Activated naive CD8-positive, alpha-beta T cell treated with anti-CD3 and anti-CD28 coated beads, Interleukin-2, amount 50 U/mL, for 24 hours (primary cell): Measurements from ENCODE around the gene EIF4H.

Source experiments
- ATAC-seq: fragments of 150-1000 bp; cut with Tn5 transposase; one replicate; pipeline ENCODE4 v1.10.0; 2021
- DNase-seq: peaks from one replicate; pipeline ENCODE4 v3.0.0; 2021
- H3K27ac Mint-ChIP-seq: one replicate; pipeline ENCODE4 v1.8.0; 2021; ENCODE audit warnings: mild to moderate bottlenecking, mixed read lengths
- H3K27me3 Mint-ChIP-seq: one replicate; pipeline ENCODE4 v1.8.0; 2021; ENCODE audit warnings: mixed read lengths
- H3K36me3 Mint-ChIP-seq: one replicate; pipeline ENCODE4 v1.8.0; 2021; ENCODE audit warnings: low read depth, mixed read lengths
- H3K4me1 Mint-ChIP-seq: one replicate; pipeline ENCODE4 v1.8.0; 2021; ENCODE audit warnings: mixed read lengths
- H3K4me3 Mint-ChIP-seq: one replicate; pipeline ENCODE4 v1.8.0; 2021; ENCODE audit warnings: mild to moderate bottlenecking, moderate library complexity, mixed read lengths
- H3K9me3 Mint-ChIP-seq: one replicate; pipeline ENCODE4 v1.8.0; 2021; ENCODE audit warnings: mixed read lengths

EIF4H gene

GRCh38 chr7:74173866-74174605 lies at the start of gene EIF4H:
TSS of gene EIF4H (plus strand) at chr7:74174356. CDS start at chr7:74174384, 28 bp downstream.
- H3K36me3 Mint-ChIP-seq = peaks cover 28% of the 10 kb centered on the region
- peak within 1 kb of the TSS; percentile 92 for H3K27ac Mint-ChIP-seq
- DNase-seq (peak; percentile 98), ATAC-seq (peak; percentile 87)
- no peaks in the 10 kb centered on the region for H3K9me3 Mint-ChIP-seq
- no peaks in the 10 kb centered on the region for H3K27me3 Mint-ChIP-seq
- peaks cover 47% of the 10 kb centered on the region for H3K4me1 Mint-ChIP-seq
- H3K4me3 Mint-ChIP-seq = peak within 1 kb of the TSS; percentile 92

GRCh38 chr7:74126220-74126880 lies 47.8 kb upstream of the EIF4H start:
- Mint-ChIP-seq H3K27ac (no peak overlapping the region), H3K4me1 (no peaks in the 10 kb centered on the region), H3K4me3 (no peak overlapping the region), H3K36me3 (peaks cover 2% of the 10 kb centered on the region), H3K9me3 (no peaks in the 10 kb centered on the region), H3K27me3 (no peaks in the 10 kb centered on the region)
- no peak for ATAC-seq
- no peak for DNase-seq

DNA sequence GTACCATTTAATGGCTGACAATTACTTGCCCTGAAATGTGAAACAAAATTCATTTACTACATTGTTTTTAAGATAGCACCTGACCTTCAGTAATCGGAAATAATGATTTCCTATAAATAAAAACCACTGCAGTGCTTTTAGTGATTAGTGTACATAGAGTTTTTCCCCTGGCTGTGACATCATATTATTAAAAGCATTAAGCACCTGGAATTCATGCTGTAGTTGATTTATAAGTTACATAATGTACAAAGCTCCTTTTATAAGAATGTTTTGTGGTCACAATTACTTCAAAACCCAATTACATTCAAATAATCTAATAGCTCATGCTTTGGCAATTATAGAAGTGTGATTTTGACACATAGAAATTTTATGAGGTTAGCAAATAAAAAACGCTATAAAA lies 44.3 kb upstream of the EIF4H start:
- ATAC-seq = no peak
- H3K27ac Mint-ChIP-seq = no peak overlapping the region
- no peaks in the 10 kb centered on the region for H3K9me3 Mint-ChIP-seq
- peaks cover 3% of the 10 kb centered on the region for H3K4me1 Mint-ChIP-seq
- H3K36me3 Mint-ChIP-seq = no peaks in the 10 kb centered on the region
- no peak for DNase-seq
- no peak overlapping the region for H3K4me3 Mint-ChIP-seq
- no peaks in the 10 kb centered on the region for H3K27me3 Mint-ChIP-seq

DNA sequence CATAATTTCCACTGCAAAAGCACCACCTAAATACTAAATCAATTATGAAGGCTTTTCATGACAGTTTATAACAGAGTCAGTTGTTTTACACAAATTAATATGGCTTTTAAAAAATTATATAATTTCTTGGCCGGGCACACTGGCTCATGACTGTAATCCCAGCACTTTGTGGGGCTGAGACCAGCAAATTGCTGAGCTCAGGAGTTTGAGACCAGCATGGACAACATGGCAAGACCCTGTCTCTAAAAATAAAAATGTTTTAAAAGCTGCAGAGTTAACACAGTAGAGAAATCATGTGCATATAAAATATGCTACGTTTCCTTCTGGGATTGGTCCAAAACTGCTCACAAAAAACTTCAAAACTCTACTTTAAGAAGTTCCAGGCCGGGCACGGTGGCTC lies 43.6 kb upstream of the EIF4H start:
- no peaks in the 10 kb centered on the region for H3K27me3 Mint-ChIP-seq
- H3K36me3 Mint-ChIP-seq = no peaks in the 10 kb centered on the region
- peaks cover 3% of the 10 kb centered on the region for H3K4me1 Mint-ChIP-seq
- no peak overlapping the region for H3K27ac Mint-ChIP-seq
- no peak for DNase-seq
- no peak for ATAC-seq
- no peaks in the 10 kb centered on the region for H3K9me3 Mint-ChIP-seq
- H3K4me3 Mint-ChIP-seq = no peak overlapping the region

GRCh38 chr7:74134117-74134620 lies 40.0 kb upstream of the EIF4H start:
- peak overlapping the region; percentile 60 for H3K27ac Mint-ChIP-seq

GRCh38 chr7:74138334-74138867 lies 35.8 kb upstream of the EIF4H start:
- Mint-ChIP-seq H3K36me3 (no peaks in the 10 kb centered on the region), H3K4me1 (peaks cover 7% of the 10 kb centered on the region), H3K27ac (no peak overlapping the region), H3K9me3 (no peaks in the 10 kb centered on the region), H3K4me3 (no peak overlapping the region), H3K27me3 (no peaks in the 10 kb centered on the region)
- ATAC-seq (no peak), DNase-seq (no peak)

More at GRCh38 chr7:74134117-74134620, 40.0 kb upstream of the EIF4H start:
- peaks cover 3% of the 10 kb centered on the region for H3K4me1 Mint-ChIP-seq
- H3K9me3 Mint-ChIP-seq = no peaks in the 10 kb centered on the region
- ATAC-seq (peak; percentile 59), DNase-seq (peak; percentile 9)
- H3K27me3 Mint-ChIP-seq = no peaks in the 10 kb centered on the region
- H3K36me3 Mint-ChIP-seq = no peaks in the 10 kb centered on the region
- H3K4me3 Mint-ChIP-seq = no peak overlapping the region

DNA sequence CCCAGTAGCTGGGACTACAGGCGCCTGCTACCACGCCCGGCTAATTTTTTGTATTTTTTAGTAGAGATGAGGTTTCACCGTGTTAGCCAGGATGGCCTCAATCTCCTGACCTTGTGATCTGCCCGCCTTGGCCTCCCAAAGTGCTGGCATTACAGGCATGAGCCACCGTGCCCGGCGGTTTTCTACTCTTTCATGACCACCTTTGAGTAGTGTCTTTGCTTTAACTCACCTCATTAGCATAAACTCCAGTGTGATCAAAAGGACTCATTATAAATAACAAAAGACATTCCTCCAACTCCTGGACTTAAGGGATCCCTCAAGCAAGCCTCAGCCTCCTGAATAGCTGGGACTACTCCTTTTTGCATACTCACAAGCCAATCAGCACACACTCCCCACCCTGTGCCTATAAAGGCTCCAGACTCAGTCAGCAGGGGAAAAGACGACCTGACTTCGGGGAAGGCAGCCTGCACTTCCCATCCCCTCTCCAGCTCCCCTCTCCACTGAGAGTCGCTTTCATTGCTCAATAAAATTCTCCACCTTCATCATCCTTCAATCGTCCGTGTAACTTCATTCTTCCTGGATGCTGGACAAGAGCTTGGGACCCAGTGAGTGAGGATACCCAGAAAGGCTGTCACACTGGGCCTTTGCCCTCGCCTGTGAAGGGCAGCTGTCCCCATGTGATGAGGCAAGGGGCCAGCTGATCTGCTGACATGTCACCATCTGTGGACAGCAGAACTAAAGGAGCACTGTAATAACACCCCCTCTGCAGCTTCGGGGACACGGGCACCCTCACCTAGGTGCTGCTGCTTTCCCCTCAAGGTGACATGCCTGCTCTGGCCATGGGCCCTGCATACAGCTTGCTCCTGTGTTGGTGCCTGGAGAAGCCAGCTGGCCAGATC lies 35.0 kb upstream of the EIF4H start:
- DNase-seq (no peak), ATAC-seq (no peak)
- H3K4me1 Mint-ChIP-seq = peaks cover 6% of the 10 kb centered on the region
- no peaks in the 10 kb centered on the region for H3K36me3 Mint-ChIP-seq
- no peak overlapping the region for H3K4me3 Mint-ChIP-seq
- no peaks in the 10 kb centered on the region for H3K9me3 Mint-ChIP-seq
- no peak overlapping the region for H3K27ac Mint-ChIP-seq
- no peaks in the 10 kb centered on the region for H3K27me3 Mint-ChIP-seq

DNA sequence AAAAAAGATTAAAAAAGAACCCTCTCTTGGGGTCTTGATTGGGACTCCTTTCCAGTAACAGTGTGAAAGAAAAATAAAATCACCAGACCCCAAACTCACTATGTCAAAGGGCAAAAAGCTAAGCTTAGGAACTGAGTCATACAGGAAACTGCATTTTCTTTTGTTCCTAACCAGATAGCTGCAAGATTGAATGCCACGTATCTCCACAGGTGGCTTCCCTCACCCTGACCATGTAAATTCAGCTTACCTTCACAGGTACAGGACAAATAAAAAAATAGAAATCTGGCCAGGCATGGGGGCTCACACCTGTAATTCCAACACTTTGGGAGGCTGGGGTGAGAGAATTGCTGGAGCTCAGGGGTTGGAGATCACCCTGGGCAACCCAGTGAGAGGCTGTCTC lies 32.5 kb upstream of the EIF4H start:
- H3K36me3 Mint-ChIP-seq = no peaks in the 10 kb centered on the region
- peak; percentile 78 for ATAC-seq
- peaks cover 2% of the 10 kb centered on the region for H3K27me3 Mint-ChIP-seq
- peaks cover 4% of the 10 kb centered on the region for H3K4me1 Mint-ChIP-seq
- H3K4me3 Mint-ChIP-seq = peak overlapping the region; percentile 29
- no peak overlapping the region for H3K27ac Mint-ChIP-seq
- no peak for DNase-seq
- no peaks in the 10 kb centered on the region for H3K9me3 Mint-ChIP-seq

DNA sequence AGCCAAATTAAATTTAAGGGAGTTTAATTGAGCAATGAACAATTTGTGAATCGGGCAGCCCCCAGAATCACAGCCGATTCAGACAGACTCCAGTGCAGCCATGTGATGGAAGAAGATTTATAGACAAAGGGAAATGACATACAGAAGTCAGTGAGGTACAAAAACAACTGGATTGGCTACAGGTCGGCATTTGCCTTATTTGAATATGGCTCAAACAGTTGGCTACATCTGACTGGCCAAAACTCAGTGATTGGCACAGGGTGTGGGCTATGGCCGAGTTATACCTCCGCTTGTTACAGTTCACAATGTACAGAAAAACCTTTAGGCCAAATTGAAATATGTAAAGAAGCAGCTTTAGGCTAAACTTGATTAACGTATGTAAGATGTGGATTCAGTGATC lies 30.8 kb upstream of the EIF4H start:
- H3K4me3 Mint-ChIP-seq = no peak overlapping the region
- H3K4me1 Mint-ChIP-seq = peaks cover 4% of the 10 kb centered on the region
- no peaks in the 10 kb centered on the region for H3K9me3 Mint-ChIP-seq
- no peak overlapping the region for H3K27ac Mint-ChIP-seq
- peaks cover 2% of the 10 kb centered on the region for H3K27me3 Mint-ChIP-seq
- no peak for ATAC-seq
- no peaks in the 10 kb centered on the region for H3K36me3 Mint-ChIP-seq
- DNase-seq = no peak

DNA sequence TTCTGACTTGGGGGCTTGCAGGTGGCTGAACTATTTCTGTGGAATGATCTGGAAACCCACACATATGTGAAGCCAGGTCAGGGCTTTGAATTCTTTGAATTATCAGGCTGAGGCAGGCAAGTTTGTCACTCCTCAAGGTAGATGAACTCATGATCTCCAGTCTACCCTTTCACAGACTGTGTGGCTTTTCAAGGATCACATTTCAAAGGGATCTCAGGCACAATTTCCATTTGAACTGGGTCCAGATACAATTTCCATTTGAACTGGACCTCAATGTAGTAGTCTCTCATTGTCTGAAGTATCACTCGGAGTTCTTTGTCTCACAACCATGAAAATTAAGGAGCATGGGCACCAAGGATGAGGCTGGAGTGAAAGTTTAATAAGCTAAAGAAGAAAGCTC lies 25.7 kb upstream of the EIF4H start:
- H3K9me3 Mint-ChIP-seq = no peaks in the 10 kb centered on the region
- no peak for ATAC-seq
- H3K27ac Mint-ChIP-seq = no peak overlapping the region
- DNase-seq = no peak
- no peak overlapping the region for H3K4me3 Mint-ChIP-seq
- H3K4me1 Mint-ChIP-seq = no peaks in the 10 kb centered on the region
- no peaks in the 10 kb centered on the region for H3K36me3 Mint-ChIP-seq
- peaks cover 2% of the 10 kb centered on the region for H3K27me3 Mint-ChIP-seq

GRCh38 chr7:74149071-74149470 lies 25.1 kb upstream of the EIF4H start:
- H3K36me3 Mint-ChIP-seq = no peaks in the 10 kb centered on the region
- no peak for ATAC-seq
- peaks cover 2% of the 10 kb centered on the region for H3K27me3 Mint-ChIP-seq
- H3K27ac Mint-ChIP-seq = no peak overlapping the region
- DNase-seq = no peak
- H3K9me3 Mint-ChIP-seq = no peaks in the 10 kb centered on the region
- no peak overlapping the region for H3K4me3 Mint-ChIP-seq
- no peaks in the 10 kb centered on the region for H3K4me1 Mint-ChIP-seq

DNA sequence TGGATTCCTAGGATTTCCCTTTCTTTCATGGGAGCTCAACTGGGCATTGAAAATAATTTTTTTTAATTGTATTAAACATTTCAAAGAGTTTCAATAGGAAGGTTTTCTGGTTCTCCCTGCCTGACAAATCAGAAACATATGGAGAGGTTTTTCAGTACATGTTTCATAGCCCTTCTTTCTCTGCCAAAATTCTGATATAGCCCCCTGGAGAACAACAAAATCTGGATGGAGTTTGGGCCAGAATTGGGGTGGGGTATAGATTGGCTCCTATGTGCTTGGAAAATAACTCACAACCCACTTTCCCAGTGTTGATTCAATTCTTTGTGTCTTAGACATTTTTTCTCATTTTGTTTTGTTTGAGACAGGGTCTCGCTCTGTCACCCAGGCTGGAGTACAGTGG lies 24.6 kb upstream of the EIF4H start:
- no peak for DNase-seq
- H3K27me3 Mint-ChIP-seq = peaks cover 2% of the 10 kb centered on the region
- no peaks in the 10 kb centered on the region for H3K36me3 Mint-ChIP-seq
- H3K27ac Mint-ChIP-seq = no peak overlapping the region
- no peak for ATAC-seq
- H3K4me1 Mint-ChIP-seq = no peaks in the 10 kb centered on the region
- H3K9me3 Mint-ChIP-seq = no peaks in the 10 kb centered on the region
- H3K4me3 Mint-ChIP-seq = no peak overlapping the region

GRCh38 chr7:74153736-74154135 lies 20.4 kb upstream of the EIF4H start:
- ATAC-seq = no peak
- DNase-seq = no peak
- Mint-ChIP-seq H3K4me3 (no peak overlapping the region), H3K9me3 (no peaks in the 10 kb centered on the region), H3K4me1 (no peaks in the 10 kb centered on the region), H3K36me3 (no peaks in the 10 kb centered on the region), H3K27ac (no peak overlapping the region), H3K27me3 (no peaks in the 10 kb centered on the region)

DNA sequence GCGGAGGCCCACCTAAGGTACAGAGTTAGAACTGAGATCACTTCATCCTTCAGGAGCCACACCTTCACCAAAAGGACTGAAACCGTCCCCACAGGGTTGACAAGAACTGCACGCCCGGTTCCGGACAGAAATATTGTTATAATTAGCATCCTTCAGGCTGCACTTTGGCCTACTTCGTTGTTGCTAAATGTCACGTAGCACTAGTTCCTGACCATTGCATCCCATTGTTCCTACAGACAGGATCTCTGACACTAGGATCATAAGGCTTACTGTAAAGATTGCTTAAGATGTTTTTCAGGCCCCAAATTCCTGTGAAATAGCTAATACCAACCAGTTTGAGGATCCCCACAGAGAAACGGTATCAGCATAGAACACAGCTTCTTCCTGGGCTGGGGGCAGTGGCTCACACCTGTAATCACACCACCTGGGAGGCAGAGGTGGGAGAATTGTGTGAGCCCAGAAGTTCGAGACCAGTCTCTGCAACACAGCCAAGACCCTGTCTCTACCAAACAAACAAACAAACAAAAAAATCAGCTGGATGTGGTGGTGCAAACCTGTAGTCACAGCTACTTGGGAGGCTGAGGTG lies 18.3 kb upstream of the EIF4H start:
- H3K36me3 Mint-ChIP-seq = no peaks in the 10 kb centered on the region
- no peaks in the 10 kb centered on the region for H3K9me3 Mint-ChIP-seq
- H3K4me1 Mint-ChIP-seq = no peaks in the 10 kb centered on the region
- no peaks in the 10 kb centered on the region for H3K27me3 Mint-ChIP-seq
- H3K4me3 Mint-ChIP-seq = no peak overlapping the region
- no peak for ATAC-seq
- no peak for DNase-seq
- H3K27ac Mint-ChIP-seq = no peak overlapping the region
